GM12801 (cell line): ENCODE measurements around the gene RFX3.

ENCODE experiments used
- TF ChIP-seq, protein P1 (sequence below): IDR thresholded peaks from one replicate; pipeline ENCODE4 v1.5.1; 2011; ENCODE audit warnings: control low read depth; ENCODE audit not compliant: insufficient read length; ENCODE audit errors: extremely low read depth

Gene RFX3

DNA sequence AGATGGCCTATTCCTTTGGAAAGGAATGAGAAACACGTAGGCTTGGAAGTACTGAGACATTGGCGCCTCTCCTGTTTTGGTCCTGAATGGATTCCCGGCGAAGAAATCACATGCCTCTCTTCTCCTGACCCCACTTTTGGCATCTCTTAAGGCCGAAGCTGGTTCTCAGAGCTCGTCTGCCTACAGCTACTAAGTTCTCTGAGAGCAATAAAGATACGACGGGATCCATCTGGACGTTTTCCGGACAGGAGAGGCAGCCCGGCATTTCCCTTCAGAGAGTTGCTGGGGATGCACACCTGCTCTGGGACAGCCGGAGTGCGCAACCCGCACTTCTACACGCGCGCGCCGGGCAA is 345.1 kb downstream of the RFX3 start:
- TF ChIP-seq, protein P1, sequence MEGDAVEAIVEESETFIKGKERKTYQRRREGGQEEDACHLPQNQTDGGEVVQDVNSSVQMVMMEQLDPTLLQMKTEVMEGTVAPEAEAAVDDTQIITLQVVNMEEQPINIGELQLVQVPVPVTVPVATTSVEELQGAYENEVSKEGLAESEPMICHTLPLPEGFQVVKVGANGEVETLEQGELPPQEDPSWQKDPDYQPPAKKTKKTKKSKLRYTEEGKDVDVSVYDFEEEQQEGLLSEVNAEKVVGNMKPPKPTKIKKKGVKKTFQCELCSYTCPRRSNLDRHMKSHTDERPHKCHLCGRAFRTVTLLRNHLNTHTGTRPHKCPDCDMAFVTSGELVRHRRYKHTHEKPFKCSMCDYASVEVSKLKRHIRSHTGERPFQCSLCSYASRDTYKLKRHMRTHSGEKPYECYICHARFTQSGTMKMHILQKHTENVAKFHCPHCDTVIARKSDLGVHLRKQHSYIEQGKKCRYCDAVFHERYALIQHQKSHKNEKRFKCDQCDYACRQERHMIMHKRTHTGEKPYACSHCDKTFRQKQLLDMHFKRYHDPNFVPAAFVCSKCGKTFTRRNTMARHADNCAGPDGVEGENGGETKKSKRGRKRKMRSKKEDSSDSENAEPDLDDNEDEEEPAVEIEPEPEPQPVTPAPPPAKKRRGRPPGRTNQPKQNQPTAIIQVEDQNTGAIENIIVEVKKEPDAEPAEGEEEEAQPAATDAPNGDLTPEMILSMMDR = no peak

DNA sequence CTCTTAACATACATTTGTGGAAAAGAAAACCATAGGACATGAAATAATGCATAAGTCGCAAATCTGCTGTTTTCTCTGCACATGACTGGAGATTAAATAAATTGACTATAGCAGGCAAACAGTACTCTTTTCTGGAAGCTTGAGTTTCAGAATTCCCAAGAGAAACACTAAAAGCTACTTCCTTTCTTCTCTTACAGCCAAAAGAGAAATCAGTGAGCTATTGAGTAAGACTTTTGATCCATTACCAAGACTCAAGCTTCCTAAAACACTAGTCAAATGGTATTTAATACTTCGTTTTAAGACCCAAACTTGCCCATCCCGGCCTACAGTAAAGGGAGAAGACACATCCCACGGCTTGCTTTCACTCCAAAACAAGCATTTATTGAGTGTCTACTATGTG is 346.1 kb downstream of the RFX3 start:
- TF ChIP-seq, protein P1 = no peak

DNA sequence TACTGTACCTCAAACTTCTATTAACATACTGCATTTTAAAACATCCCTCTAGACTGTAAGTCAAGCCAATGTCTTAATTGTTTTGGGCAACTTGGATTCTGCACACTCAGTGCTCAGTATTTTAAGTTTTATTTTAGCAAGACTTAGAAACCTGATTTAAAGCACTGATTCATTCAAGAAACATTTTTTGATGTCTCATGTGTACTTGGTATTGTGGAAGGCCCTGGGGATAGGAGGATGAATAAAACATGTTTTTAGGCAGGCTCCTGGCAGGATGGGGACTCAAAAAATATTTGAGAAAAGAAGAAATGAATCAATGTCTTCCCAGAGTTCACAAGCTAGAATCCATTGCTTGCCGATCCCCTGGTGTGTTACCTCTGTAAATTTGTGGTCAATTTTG is 347.9 kb downstream of the RFX3 start:
- TF ChIP-seq, protein P1 = no peak

DNA sequence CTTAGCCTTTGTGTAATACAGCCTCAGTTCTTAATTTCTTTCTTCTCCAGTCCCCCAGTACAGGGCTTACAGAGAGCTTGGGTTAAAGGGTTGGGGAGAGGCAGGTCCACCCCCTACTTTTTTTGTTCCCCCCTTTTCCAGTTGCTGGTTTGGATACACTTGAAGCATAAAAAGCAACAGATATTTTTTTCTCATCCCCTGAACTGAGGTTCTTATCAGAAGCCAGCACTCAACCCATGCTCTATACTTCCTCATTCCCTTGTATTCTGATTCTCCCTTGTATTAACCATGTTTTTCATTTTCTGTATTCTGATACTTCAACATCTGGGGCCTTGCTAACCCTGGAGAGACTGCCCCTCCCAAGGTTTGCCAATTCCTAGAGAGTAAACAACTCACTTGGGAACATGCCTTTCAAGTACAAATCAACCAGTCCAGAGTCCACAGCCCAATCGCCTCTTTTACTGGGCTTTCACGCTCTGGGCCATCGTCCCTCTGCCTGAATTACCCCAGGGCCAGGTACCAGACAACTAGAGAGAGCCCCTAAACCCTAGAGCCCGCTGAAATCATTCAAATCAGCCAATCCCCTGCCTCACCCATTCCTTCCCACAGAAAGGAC is 348.5 kb downstream of the RFX3 start:
- TF ChIP-seq, protein P1 = no peak

DNA sequence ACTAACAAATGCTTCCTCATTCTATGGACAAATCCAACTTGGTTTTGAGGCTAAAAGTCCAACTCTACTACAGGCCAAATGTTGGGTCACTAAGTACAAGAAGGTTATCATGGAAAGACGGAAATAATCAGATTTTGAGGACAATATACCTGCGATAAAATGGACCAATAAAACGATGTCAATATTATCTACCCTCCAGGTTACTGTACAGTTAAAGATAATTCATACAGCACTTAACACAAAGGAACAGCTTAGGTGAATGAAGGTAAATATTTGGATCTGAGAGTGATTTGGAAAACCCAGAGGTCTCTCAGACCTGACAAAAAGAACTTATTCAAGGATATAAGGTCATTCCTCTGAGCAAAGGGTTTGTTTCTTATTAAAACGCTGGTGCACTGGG is 352.4 kb downstream of the RFX3 start:
- TF ChIP-seq, protein P1 = no peak

DNA sequence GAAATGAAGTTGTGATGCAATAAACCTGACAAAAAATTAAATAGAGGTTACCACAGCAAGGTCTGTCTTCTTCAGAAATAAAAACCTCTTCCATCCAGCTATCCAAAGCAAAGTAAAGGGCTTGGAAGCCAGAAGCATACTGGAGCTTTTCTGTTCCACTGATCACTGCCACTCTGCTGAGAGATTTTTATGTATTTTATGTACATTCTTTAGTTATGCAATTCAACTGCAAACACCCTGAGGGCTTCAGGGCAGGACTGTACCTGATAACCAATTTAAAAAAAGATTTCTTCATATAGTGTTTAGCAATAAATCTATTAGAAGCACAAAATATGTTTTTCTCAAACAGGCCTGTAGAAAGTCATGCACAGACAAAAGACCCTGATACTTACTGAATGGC is 355.0 kb downstream of the RFX3 start:
- TF ChIP-seq, protein P1 = no peak
